HL-60 (cell line): ENCODE data around the gene THPO.

Source experiments
- DNase-seq, 2 experiments: peaks; one replicate each; pipeline ENCODE4 v3.0.0-alpha.2; 2010 to 2020; ENCODE audit warnings: low read depth in 1 of 2, low spot score in 1 of 2
- H3K27ac ChIP-seq: fragments of 250-450 bp; sonication (Bioruptor Pico); replicated peaks from 2 replicates; pipeline ENCODE4 v1.5.1; 2020; ENCODE audit warnings: mild to moderate bottlenecking, moderate library complexity
- H3K27me3 ChIP-seq: fragments of 250-450 bp; sonication (Bioruptor Pico); 2 replicates; pipeline ENCODE4 v1.5.1; 2021; ENCODE audit warnings: mild to moderate bottlenecking, moderate library complexity; ENCODE audit not compliant: insufficient read depth, poor library complexity, severe bottlenecking
- H3K4me3 ChIP-seq: replicated peaks from 2 replicates; pipeline ENCODE4 v1.5.1; 2011; ENCODE audit warnings: mild to moderate bottlenecking, control low read depth, low read length; ENCODE audit not compliant: insufficient read depth
- GABPA ChIP-seq: IDR thresholded peaks from 2 replicates; pipeline ENCODE4 v1.6.1; 2012; ENCODE audit warnings: low read depth
- POLR2AphosphoS5 ChIP-seq: IDR thresholded peaks from 2 replicates; pipeline ENCODE4 v1.6.1; 2012; ENCODE audit warnings: low read depth
- SPI1 ChIP-seq: IDR thresholded peaks from 2 replicates; pipeline ENCODE4 v1.6.1; 2012; ENCODE audit warnings: low read depth, mild to moderate bottlenecking, borderline replicate concordance
- TF ChIP-seq, protein P1 (sequence below): IDR thresholded peaks from one replicate; pipeline ENCODE4 v1.5.1; 2011; ENCODE audit warnings: low read length, control low read depth, inconsistent platforms; ENCODE audit not compliant: insufficient read depth
- TF ChIP-seq, protein P2 (sequence below): IDR thresholded peaks from 2 replicates; pipeline ENCODE4 v1.6.1; 2012; ENCODE audit warnings: low read depth; ENCODE audit not compliant: insufficient replicate concordance

Gene THPO

DNA sequence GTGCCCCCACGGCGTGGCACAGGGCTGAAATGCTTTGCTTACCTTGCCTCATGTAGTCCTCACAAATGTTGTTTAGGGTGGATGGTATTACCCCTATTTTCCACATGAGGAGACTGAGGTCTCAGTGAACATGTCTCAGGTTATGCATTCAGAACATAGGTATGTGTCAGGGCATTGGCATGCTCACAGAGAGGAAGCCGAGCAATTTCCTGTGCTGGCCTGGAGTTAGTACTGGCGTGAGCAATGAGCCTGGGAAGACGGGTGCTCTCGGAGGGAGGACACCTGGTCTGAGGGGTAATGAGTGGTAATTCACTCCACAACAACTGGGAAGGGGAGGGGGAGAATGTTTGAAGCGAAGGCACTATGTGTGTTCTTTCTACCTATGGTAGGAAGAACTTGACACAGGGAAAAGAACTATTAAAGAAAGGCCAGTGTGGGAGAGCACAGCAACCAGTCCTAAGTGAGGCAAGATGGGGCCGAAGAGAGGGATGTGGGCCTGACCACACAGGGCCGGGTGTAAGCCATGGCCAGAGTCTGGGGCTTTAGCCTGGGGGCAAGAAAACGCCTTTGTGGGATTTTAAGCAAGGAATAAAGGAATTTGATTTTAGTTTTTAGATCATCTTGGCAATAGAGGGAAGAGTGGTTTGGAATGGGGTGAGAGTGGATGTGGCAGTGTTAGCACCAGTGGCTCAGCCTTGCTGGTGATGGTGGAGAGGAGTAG is 45.5 kb downstream of the THPO start:
- H3K4me3 ChIP-seq = no peak overlapping the region
- H3K27ac ChIP-seq = no peak overlapping the region
- no peaks in the 10 kb centered on the region for H3K27me3 ChIP-seq
- no peak for TF ChIP-seq GABPA
- TF ChIP-seq, protein P1, sequence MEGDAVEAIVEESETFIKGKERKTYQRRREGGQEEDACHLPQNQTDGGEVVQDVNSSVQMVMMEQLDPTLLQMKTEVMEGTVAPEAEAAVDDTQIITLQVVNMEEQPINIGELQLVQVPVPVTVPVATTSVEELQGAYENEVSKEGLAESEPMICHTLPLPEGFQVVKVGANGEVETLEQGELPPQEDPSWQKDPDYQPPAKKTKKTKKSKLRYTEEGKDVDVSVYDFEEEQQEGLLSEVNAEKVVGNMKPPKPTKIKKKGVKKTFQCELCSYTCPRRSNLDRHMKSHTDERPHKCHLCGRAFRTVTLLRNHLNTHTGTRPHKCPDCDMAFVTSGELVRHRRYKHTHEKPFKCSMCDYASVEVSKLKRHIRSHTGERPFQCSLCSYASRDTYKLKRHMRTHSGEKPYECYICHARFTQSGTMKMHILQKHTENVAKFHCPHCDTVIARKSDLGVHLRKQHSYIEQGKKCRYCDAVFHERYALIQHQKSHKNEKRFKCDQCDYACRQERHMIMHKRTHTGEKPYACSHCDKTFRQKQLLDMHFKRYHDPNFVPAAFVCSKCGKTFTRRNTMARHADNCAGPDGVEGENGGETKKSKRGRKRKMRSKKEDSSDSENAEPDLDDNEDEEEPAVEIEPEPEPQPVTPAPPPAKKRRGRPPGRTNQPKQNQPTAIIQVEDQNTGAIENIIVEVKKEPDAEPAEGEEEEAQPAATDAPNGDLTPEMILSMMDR = no peak
- TF ChIP-seq, protein P2, sequence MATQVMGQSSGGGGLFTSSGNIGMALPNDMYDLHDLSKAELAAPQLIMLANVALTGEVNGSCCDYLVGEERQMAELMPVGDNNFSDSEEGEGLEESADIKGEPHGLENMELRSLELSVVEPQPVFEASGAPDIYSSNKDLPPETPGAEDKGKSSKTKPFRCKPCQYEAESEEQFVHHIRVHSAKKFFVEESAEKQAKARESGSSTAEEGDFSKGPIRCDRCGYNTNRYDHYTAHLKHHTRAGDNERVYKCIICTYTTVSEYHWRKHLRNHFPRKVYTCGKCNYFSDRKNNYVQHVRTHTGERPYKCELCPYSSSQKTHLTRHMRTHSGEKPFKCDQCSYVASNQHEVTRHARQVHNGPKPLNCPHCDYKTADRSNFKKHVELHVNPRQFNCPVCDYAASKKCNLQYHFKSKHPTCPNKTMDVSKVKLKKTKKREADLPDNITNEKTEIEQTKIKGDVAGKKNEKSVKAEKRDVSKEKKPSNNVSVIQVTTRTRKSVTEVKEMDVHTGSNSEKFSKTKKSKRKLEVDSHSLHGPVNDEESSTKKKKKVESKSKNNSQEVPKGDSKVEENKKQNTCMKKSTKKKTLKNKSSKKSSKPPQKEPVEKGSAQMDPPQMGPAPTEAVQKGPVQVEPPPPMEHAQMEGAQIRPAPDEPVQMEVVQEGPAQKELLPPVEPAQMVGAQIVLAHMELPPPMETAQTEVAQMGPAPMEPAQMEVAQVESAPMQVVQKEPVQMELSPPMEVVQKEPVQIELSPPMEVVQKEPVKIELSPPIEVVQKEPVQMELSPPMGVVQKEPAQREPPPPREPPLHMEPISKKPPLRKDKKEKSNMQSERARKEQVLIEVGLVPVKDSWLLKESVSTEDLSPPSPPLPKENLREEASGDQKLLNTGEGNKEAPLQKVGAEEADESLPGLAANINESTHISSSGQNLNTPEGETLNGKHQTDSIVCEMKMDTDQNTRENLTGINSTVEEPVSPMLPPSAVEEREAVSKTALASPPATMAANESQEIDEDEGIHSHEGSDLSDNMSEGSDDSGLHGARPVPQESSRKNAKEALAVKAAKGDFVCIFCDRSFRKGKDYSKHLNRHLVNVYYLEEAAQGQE = no peak
- TF ChIP-seq POLR2AphosphoS5 = no peak; the same call in 1 of the 2 replicates
- no peak for TF ChIP-seq SPI1
- no peak for DNase-seq

- H3K27me3 ChIP-seq = no peaks in the 10 kb centered on the region
- no peak overlapping the region for H3K4me3 ChIP-seq
- no peak overlapping the region for H3K27ac ChIP-seq
- DNase-seq = no peak
- TF ChIP-seq POLR2AphosphoS5 (no peak; the same call in 1 of the 2 replicates), GABPA (no peak)
- TF ChIP-seq, protein P2 = no peak
Observed at GRCh38 chr3:184328516-184328915, 49.5 kb downstream of the THPO start.

DNA sequence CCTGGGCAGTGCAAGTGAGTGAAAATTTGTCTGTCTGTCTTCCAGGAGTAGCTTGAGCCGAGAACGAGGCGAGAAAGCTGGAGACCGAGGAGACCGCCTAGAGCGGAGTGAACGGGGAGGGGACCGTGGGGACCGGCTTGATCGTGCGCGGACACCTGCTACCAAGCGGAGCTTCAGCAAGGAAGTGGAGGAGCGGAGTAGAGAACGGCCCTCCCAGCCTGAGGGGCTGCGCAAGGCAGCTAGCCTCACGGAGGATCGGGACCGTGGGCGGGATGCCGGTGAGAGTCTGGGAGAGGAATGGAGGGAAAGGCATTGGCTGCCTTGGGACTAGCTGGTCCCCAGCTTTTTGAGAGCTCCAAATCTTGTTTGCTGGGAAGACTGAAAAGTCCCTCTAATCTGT is 50.8 kb downstream of the THPO start:
- no peaks in the 10 kb centered on the region for H3K27me3 ChIP-seq
- no peak overlapping the region for H3K4me3 ChIP-seq
- no peak overlapping the region for H3K27ac ChIP-seq
- DNase-seq = no peak
- TF ChIP-seq, protein P1 = no peak
- no peak for TF ChIP-seq SPI1
- no peak for TF ChIP-seq GABPA
- no peak for TF ChIP-seq POLR2AphosphoS5
- TF ChIP-seq, protein P2 = no peak
